ENCODE results near the gene ABCD2. TPM values are rescaled to one million over a fixed set of nuclear protein-coding genes. Genes with fewer than 3 reads are reported as not detected.

The ABCD2 gene
- total and polyA plus RNA-seq, 2 of the 4 experiments (the other 2 are of a cell fraction): not detected

DNA sequence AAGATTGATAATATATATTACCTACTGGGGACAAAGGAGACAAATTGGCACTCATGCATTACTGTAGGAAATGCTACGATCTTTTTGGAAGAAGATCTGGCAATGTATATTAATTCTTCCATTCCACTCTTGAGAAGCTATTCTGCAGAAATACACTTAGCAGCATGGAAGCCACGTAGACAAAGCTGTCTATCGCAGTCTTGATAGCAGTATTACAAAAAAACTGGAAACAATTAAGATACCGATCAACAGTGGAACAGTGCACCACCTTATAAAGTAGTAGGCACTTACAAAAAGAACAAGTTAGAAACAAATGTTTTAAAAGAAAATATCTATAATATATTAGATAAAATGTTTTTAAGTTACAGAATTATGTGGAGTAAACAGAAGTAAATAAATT is 87.2 kb downstream of the ABCD2 start:
- POLR2A ChIA-PET (ENCODE audit: unreplicated experiment): no interaction called here
- H4K5ac ChIP-seq (ENCODE audit: low read depth, low read length): no peak overlapping the region

More for the DNA sequence above, 87.2 kb downstream of the ABCD2 start:
- DNase-seq: no peak
- Histone ChIP-seq H2AFZ (replicated peaks; ENCODE audit: low read length, poor library complexity) (no peak overlapping the region), H3K18ac (ENCODE audit: low read depth, low read length) (no peak overlapping the region), H3K4me1 (ENCODE audit: control insufficient read depth, insufficient read depth, low read length) (no peaks in the 10 kb centered on the region), H4K91ac (ENCODE audit: insufficient read depth, low read depth, low read length) (no peak overlapping the region), H2BK120ac (ENCODE audit: low read depth, low read length) (no peak overlapping the region), H3K4me2 (ENCODE audit: low read depth, low read length) (no peak overlapping the region), H3K9me1 (ENCODE audit: insufficient read depth, low read length) (no peaks in the 10 kb centered on the region), H2BK15ac (ENCODE audit: low read depth, low read length) (no peak overlapping the region), H2AK9ac (replicated peaks; ENCODE audit: low read depth, low read length, poor library complexity) (no peak overlapping the region), H2BK20ac (ENCODE audit: low read depth, low read length) (no peak overlapping the region), H2AK5ac (ENCODE audit: low read depth, low read length) (no peak overlapping the region), H3K27ac (ENCODE audit: insufficient read depth, low read length) (no peak overlapping the region), H3K23ac (ENCODE audit: low read depth, low read length) (no peak overlapping the region), H3K14ac (replicated peaks; ENCODE audit: low read depth, low read length) (no peak overlapping the region), H2BK5ac (ENCODE audit: low read depth, low read length, poor library complexity, severe bottlenecking) (no peak overlapping the region), H3K27me3 (ENCODE audit: control insufficient read depth, insufficient read depth, low read length) (no peaks in the 10 kb centered on the region), H3K79me1 (ENCODE audit: low read depth in 1 of 2, low read length in 2 of 2) (no peaks in the 10 kb centered on the region), H4K20me1 (ENCODE audit: insufficient read depth, low read length) (no peaks in the 10 kb centered on the region), H3K36me3 (ENCODE audit: control insufficient read depth, insufficient read depth, low read length) (no peaks in the 10 kb centered on the region), H3K4ac (ENCODE audit: low read depth, low read length) (no peak overlapping the region), H3K9me3 (ENCODE audit: control insufficient read depth, insufficient read depth, low read length) (no peaks in the 10 kb centered on the region), H3K9ac (ENCODE audit: low read depth, low read length) (no peak overlapping the region), H4K8ac (ENCODE audit: low read depth in 2 of 2, low read length in 2 of 2) (no peak overlapping the region), H3K4me3 (ENCODE audit: insufficient read depth, low read depth, low read length) (no peak overlapping the region), H3K56ac (ENCODE audit: extremely low read depth, insufficient read depth, low read length) (no peak overlapping the region)
- dilution Hi-C loops (cut with HindIII; ENCODE audit: low sequenced_read_pairs, unreplicated experiment): no loop called here
- in situ Hi-C loops (cut with MboI; ENCODE audit: low sequenced_read_pairs): no loop called here
- TF ChIP-seq, protein P1, sequence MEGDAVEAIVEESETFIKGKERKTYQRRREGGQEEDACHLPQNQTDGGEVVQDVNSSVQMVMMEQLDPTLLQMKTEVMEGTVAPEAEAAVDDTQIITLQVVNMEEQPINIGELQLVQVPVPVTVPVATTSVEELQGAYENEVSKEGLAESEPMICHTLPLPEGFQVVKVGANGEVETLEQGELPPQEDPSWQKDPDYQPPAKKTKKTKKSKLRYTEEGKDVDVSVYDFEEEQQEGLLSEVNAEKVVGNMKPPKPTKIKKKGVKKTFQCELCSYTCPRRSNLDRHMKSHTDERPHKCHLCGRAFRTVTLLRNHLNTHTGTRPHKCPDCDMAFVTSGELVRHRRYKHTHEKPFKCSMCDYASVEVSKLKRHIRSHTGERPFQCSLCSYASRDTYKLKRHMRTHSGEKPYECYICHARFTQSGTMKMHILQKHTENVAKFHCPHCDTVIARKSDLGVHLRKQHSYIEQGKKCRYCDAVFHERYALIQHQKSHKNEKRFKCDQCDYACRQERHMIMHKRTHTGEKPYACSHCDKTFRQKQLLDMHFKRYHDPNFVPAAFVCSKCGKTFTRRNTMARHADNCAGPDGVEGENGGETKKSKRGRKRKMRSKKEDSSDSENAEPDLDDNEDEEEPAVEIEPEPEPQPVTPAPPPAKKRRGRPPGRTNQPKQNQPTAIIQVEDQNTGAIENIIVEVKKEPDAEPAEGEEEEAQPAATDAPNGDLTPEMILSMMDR (conservative IDR thresholded peaks at IDR 0.05; ENCODE audit: low read depth, low read length): no peak
- TF ChIP-seq, protein P2, sequence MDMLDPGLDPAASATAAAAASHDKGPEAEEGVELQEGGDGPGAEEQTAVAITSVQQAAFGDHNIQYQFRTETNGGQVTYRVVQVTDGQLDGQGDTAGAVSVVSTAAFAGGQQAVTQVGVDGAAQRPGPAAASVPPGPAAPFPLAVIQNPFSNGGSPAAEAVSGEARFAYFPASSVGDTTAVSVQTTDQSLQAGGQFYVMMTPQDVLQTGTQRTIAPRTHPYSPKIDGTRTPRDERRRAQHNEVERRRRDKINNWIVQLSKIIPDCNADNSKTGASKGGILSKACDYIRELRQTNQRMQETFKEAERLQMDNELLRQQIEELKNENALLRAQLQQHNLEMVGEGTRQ (IDR thresholded peaks at IDR 0.05; ENCODE audit: low read depth, low read length): no peak
- TF ChIP-seq MAZ (IDR thresholded peaks at IDR 0.05; ENCODE audit: borderline replicate concordance, low read depth, low read length): no peak
- no CpG with 5 or more reads among the region's 4 CpGs for WGBS, 2 experiments (ENCODE audit: extremely low coverage in 2 of 2, insufficient read length in 1 of 2)
- ATAC-seq (ENCODE audit: low read depth): no peak
- BruUV-seq (replicated peaks): no TSS peak
- intact Hi-C loops (cut with micrococcal nuclease): no loop called here
- CTCF ChIA-PET: no interaction called here
